Stomach smooth muscle (tissue), 2 donors: ENCODE data around the gene SLCO2B1.

Source experiments
- H3K27ac ChIP-seq: one replicate; pipeline ENCODE4 v1.7.0; 2013; ENCODE audit warnings: mild to moderate bottlenecking, low read length, inconsistent platforms
- H3K27me3 ChIP-seq, 2 donors: one replicate each; pipeline ENCODE4 v1.7.0; 2013; ENCODE audit warnings: low read length in 2 of 2; ENCODE audit not compliant: insufficient read depth in 2 of 2, control insufficient read depth in 1 of 2
- H3K36me3 ChIP-seq, 2 donors: one replicate each; pipeline ENCODE4 v1.7.0; 2013; ENCODE audit warnings: low read length in 2 of 2; ENCODE audit not compliant: control insufficient read depth in 2 of 2, insufficient read depth in 2 of 2
- H3K4me1 ChIP-seq: one replicate; pipeline ENCODE4 v1.7.0; 2013; ENCODE audit warnings: low read length; ENCODE audit not compliant: control insufficient read depth, insufficient read depth
- H3K4me3 ChIP-seq, 2 donors: one replicate each; pipeline ENCODE4 v1.7.0; 2013; ENCODE audit warnings: low read length in 2 of 2
- H3K9ac ChIP-seq, 2 donors: one replicate each; pipeline ENCODE4 v1.7.0; 2013; ENCODE audit warnings: low read length in 2 of 2, mild to moderate bottlenecking in 1 of 2
- H3K9me3 ChIP-seq, 2 donors: one replicate each; pipeline ENCODE4 v1.7.0; 2013; ENCODE audit warnings: low read length in 2 of 2; ENCODE audit not compliant: control insufficient read depth in 2 of 2
- donor health status: healthy.
- donor health status: Pancreatic carcinoma.

Gene SLCO2B1

DNA sequence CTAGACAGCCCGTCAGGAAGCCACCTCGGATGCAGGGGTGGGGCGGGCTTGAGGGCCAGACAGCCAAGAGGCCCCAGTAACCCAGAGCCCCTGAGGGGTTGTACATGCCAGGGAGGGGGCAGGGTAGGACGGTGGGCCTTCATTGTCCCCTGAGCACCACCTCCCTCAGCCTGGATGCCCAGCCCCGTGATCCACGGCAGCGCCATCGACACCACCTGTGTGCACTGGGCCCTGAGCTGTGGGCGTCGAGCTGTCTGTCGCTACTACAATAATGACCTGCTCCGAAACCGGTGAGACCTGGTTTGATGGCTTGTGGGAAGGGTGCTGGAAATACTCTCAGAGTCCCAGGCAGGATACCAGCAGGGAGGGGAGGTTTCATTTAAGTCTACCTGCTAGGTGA lies 52.2 kb downstream of the SLCO2B1 start:
- H3K27ac ChIP-seq = no peak overlapping the region
- no peak overlapping the region for H3K9ac ChIP-seq
- no peaks in the 10 kb centered on the region for H3K4me1 ChIP-seq
- H3K9me3 ChIP-seq = no peaks in the 10 kb centered on the region
- no peak overlapping the region for H3K4me3 ChIP-seq
- H3K36me3 ChIP-seq = no peaks in the 10 kb centered on the region
- H3K27me3 ChIP-seq = no peaks in the 10 kb centered on the region

DNA sequence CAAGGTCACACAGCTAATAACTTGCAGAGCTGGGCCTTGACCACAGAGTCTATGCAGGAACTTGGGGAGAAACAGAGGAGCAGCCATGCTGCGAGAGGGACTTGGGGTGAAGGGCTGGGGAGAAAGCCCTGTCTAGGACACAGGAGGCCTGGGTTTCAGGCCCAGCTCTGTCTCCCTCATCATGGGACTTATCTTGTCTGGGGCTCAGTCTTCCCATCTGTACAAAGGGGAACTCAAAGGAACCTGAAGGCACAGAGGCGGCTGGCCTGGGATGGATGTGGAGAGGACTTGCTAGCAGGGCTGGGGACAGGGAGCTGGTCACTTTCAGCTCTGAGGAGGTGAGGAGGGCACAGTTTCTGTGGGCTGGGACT lies 52.7 kb downstream of the SLCO2B1 start:
- Histone ChIP-seq H3K9me3 (no peaks in the 10 kb centered on the region), H3K9ac (no peak overlapping the region), H3K27ac (no peak overlapping the region), H3K36me3 (no peaks in the 10 kb centered on the region), H3K4me3 (no peak overlapping the region), H3K4me1 (no peaks in the 10 kb centered on the region), H3K27me3 (no peaks in the 10 kb centered on the region)

DNA sequence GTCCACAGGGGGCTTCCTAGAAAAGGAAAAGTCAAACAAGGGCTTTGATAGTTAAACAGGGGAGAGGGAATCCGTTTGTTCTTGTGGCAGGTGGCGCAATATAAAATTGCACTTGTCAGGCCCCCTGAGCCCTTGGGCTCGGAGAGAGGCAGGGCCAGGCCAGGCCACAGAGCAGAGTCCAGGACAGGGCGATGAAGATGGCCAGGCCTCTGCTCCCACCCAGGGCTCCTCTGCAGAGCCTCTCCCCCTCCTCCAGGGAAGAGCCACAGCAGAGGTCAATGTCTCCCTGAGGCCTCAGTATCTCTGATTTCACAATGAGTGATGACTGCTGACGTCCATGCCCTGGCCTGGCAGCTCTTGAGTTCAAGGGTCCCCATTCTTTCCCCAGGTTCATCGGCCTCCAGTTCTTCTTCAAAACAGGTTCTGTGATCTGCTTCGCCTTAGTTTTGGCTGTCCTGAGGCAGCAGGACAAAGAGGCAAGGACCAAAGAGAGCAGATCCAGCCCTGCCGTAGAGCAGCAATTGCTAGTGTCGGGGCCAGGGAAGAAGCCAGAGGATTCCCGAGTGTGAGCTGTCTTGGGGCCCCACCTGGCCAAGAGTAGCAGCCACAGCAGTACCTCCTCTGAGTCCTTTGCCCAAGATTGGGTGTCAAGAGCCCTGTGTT lies 53.2 kb downstream of the SLCO2B1 start:
- peaks cover 0 to 4% of the 10 kb centered on the region in 2 donors for H3K27me3 ChIP-seq
- H3K9me3 ChIP-seq = no peaks in the 10 kb centered on the region
- no peak overlapping the region for H3K9ac ChIP-seq
- H3K36me3 ChIP-seq = no peaks in the 10 kb centered on the region
- no peak overlapping the region for H3K27ac ChIP-seq
- no peak overlapping the region for H3K4me3 ChIP-seq
- no peaks in the 10 kb centered on the region for H3K4me1 ChIP-seq

DNA sequence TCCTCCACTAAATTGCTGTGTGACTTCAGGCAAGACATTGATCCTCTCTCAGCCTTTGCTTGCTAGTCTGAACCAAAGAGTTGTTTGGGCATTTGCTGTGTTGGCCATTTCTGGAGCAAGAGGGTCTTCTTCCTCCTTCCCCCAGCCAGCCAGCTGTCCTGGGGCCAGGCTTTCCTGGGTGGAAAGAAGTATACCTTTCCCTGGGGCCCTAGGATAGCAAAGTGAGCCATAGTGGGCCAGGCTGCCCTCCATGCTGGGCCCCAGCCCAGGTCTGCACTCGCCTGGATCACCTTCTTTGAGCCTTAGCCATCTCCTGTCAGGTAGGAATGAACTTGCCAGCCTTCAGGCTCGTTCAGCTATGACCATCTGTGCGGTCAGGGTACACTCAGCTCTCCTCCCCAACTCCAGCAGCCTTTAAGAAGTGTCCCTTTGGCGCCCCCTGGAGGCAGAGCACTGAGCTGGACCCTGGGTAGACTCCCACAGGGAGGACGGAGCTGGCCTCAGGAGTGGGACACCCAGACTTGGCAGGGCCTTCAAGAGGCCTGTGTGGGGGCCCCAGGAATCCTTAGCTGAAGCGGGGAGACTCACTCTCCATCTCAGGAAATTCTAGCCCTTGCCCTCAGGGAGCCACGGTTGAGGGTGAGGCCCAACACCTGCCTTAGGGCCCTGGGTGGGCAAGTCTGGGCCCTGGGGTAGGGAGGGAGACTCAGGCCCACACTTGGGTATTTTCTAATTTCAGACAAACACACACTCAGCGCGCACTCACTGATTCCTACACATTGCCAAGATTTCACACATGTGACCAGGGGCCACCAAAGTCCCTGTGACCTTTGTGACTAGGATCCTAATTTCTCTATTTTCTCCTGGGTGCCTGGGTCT lies 54.0 kb downstream of the SLCO2B1 start:
- Histone ChIP-seq H3K27ac (no peak overlapping the region), H3K27me3 (peaks cover 0 to 9% of the 10 kb centered on the region in 2 donors), H3K9me3 (no peaks in the 10 kb centered on the region), H3K36me3 (no peaks in the 10 kb centered on the region), H3K9ac (no peak overlapping the region), H3K4me3 (no peak overlapping the region), H3K4me1 (no peaks in the 10 kb centered on the region)

DNA sequence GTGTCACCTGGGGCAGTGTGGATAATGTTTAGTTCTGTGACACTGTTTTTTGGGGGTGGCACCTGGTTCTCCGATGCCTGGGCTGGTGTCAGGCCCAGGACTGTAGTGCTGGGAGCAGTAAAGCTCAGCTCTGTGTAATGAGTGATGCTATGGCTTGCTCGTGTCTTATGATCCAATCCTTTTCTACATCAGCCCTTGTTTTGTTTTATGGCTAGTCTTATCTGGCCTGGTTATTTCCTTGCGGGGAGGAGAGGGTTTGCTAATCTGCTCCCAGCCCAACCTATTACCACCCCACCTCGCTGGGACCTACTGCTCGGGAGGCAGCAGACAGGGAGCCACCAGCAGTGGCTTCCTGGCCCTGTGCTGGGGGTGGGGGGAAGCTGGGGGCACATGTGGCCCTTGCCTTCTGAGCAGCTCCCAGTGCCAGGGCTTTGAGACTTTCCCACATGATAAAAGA lies 54.7 kb downstream of the SLCO2B1 start:
- Histone ChIP-seq H3K9me3 (no peaks in the 10 kb centered on the region), H3K9ac (no peak overlapping the region), H3K36me3 (no peaks in the 10 kb centered on the region), H3K27me3 (peaks cover 0 to 9% of the 10 kb centered on the region in 2 donors), H3K27ac (no peak overlapping the region), H3K4me1 (no peaks in the 10 kb centered on the region), H3K4me3 (no peak overlapping the region)

DNA sequence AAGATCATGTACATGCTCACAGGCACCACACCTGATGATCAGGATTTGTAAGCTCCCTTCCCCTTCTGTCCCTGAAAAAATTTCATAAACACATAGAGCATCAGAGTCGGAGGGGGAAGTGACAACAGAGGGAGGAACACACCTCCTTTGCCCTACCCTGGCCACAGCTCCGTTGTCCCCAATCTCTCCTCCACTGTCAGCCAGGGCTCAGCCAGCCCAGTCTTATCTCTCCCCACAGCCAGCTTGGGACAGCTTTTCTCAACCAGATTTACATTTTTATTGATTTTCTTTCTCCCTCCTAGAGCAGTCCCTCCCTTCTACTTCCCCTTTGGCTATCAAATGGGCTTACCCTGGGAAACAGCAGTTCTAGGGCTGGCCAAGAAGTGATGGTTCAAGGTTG lies 57.5 kb downstream of the SLCO2B1 start:
- no peak overlapping the region for H3K27ac ChIP-seq
- H3K36me3 ChIP-seq = no peaks in the 10 kb centered on the region
- H3K9ac ChIP-seq = no peak overlapping the region
- H3K27me3 ChIP-seq = peaks cover 0 to 9% of the 10 kb centered on the region in 2 donors
- H3K4me3 ChIP-seq = no peak overlapping the region
- H3K9me3 ChIP-seq = peaks cover 0 to 8% of the 10 kb centered on the region in 2 donors
- no peaks in the 10 kb centered on the region for H3K4me1 ChIP-seq

DNA sequence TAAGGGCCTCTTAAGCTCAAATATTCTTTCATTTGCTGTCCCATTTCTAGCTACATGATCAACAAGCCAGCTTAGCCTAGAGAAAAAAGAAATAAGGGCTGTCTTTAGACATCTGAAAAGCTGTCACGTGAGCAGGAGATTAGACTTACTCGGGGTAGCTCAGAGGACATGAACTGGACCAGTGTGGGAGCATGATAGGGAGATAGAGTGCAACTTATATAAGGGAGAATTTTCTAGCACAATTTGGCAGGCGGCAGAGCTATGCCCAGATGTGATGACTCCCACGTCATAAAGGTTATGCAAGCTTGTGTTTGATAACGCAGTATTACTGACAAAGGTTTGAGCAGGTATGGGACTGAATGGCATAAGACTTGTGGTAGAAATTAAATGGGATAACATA lies 61.5 kb downstream of the SLCO2B1 start:
- Histone ChIP-seq H3K4me3 (no peak overlapping the region), H3K4me1 (no peaks in the 10 kb centered on the region), H3K9ac (no peak overlapping the region), H3K27ac (no peak overlapping the region), H3K9me3 (peaks cover 0 to 8% of the 10 kb centered on the region in 2 donors), H3K27me3 (peaks cover 0 to 17% of the 10 kb centered on the region in 2 donors), H3K36me3 (no peaks in the 10 kb centered on the region)

DNA sequence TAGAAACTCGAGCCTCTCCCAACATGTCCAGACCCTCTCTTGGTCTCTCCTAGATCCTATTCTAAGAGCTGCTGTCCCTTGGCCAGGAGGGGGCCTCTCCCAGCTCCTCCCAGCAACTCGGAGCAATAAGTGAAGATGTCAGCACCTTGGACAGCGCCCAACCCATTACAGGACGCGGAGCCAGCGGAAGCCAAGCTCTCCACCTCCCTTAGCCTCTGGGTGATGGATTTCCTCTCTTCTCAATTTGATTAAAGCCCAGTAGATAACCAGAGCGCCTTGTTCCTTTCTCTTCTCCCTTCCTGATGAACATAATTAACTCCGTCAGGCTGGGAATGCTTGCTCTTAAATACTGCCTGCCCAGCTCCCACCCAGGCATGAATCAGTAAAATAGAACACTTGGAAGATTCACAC lies 63.5 kb downstream of the SLCO2B1 start:
- H3K9me3 ChIP-seq = peaks cover 0 to 8% of the 10 kb centered on the region in 2 donors
- H3K4me1 ChIP-seq = no peaks in the 10 kb centered on the region
- H3K27ac ChIP-seq = no peak overlapping the region
- no peak overlapping the region for H3K9ac ChIP-seq
- H3K27me3 ChIP-seq = peaks cover 0 to 15% of the 10 kb centered on the region in 2 donors
- no peak overlapping the region for H3K4me3 ChIP-seq
- H3K36me3 ChIP-seq = no peaks in the 10 kb centered on the region

DNA sequence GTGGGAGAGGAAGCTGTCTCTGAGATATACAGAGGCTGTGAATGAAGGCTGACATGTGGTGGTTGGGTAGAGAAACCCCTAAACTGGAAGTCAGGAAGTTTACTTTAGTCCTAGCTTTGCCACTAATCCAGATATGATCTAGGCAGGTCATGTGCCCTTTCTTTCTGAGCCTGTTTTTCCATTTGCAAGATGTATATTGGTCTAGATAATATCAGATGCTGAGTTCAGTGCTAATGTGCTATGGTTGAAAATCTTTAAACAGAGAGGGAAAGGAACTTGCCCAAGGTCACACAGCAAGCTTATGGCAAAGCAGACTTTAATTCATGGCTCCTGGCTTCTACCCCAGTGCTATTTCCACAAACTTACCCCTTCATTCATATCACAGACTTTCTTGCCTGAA lies 63.9 kb downstream of the SLCO2B1 start:
- Histone ChIP-seq H3K36me3 (no peaks in the 10 kb centered on the region), H3K27me3 (peaks cover 0 to 11% of the 10 kb centered on the region in 2 donors), H3K9me3 (peaks cover 0 to 8% of the 10 kb centered on the region in 2 donors), H3K9ac (no peak overlapping the region), H3K4me1 (no peaks in the 10 kb centered on the region), H3K4me3 (no peak overlapping the region), H3K27ac (no peak overlapping the region)

DNA sequence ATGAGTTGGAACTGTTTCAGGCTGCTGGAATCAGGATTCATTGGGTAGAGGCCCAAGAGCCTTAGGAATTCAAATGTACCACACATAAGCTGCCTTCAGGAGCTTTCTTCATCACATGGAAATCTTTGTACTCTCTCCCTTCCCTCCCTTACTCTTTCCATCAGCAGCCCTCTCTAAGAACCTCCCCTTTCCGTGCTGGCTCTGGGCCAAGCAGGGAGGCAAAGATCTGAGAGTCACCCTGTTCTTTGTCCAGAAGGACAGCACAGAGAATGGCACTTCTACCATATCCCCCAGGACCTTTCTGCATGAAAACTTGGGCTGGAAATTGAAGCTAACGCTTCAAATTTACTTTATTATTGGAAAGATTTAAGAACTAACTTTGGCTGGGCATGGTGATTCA lies 69.0 kb downstream of the SLCO2B1 start:
- no peaks in the 10 kb centered on the region for H3K36me3 ChIP-seq
- no peaks in the 10 kb centered on the region for H3K9me3 ChIP-seq
- H3K4me1 ChIP-seq = no peaks in the 10 kb centered on the region

More for the DNA sequence above, 69.0 kb downstream of the SLCO2B1 start:
- H3K27ac ChIP-seq = no peak overlapping the region
- no peak overlapping the region for H3K9ac ChIP-seq
- no peak overlapping the region for H3K4me3 ChIP-seq
- peaks cover 0 to 7% of the 10 kb centered on the region in 2 donors for H3K27me3 ChIP-seq
